PC-9 (cell line): Measurements from ENCODE around the gene POLRMT. TPM values are rescaled to one million over a fixed set of nuclear protein-coding genes. Genes with fewer than 3 reads are reported as not detected.

Source experiments
- BruUV-seq: library from RNA; stranded (reverse); fragments of 400-500 nt; replicated peaks from 2 replicates; lab custom pipeline; 2021; lab: Mats Ljungman, UMichigan
- CTCF ChIA-PET: fragments of 300-600 bp; sonication (Branson Sonifier 250); formaldehyde crosslinking; loops from one replicate; lab custom pipeline; 2022; ENCODE audit warnings: antibody characterized with exemption; lab: Charles Lee
- POLR2A ChIA-PET: fragments of 300-600 bp; sonication (Branson Sonifier 250); formaldehyde crosslinking; loops from one replicate; lab custom pipeline; 2022; ENCODE audit warnings: antibody characterized with exemption; ENCODE audit not compliant: unreplicated experiment; lab: Charles Lee
- DNase-seq, 2 experiments: peaks; one replicate each; pipeline versions ENCODE4 v3.0.0 to v3.0.0-alpha.2; 2015 to 2022; ENCODE audit warnings: mixed read lengths in 1 of 2
- H2AFZ ChIP-seq: fragments of 200-600 bp; sonication (generic); 2 replicates; pipeline ENCODE4 v1.8.1; 2017; ENCODE audit warnings: antibody characterized with exemption
- H3F3A ChIP-seq: fragments of 200-600 bp; sonication (generic); 2 replicates; pipeline ENCODE4 v1.8.1; 2017; ENCODE audit warnings: antibody characterized with exemption, mild to moderate bottlenecking, low read depth; ENCODE audit not compliant: insufficient read depth
- H3K27ac ChIP-seq: fragments of 200-600 bp; sonication (generic); 2 replicates; pipeline ENCODE4 v1.6.1; 2016; ENCODE audit warnings: mixed run types
- H3K27me3 ChIP-seq: fragments of 200-600 bp; sonication (generic); 2 replicates; pipeline ENCODE4 v1.6.1; 2016; ENCODE audit warnings: low read depth, mixed run types; ENCODE audit not compliant: insufficient read depth
- H3K36me3 ChIP-seq: fragments of 200-600 bp; sonication (generic); 2 replicates; pipeline ENCODE4 v1.6.1; 2016; ENCODE audit warnings: low read depth, mixed run types
- H3K4me1 ChIP-seq: fragments of 200-600 bp; sonication (generic); replicated peaks from 2 replicates; pipeline ENCODE4 v1.6.1; 2016; ENCODE audit warnings: mixed run types; ENCODE audit not compliant: insufficient read depth
- H3K4me2 ChIP-seq: fragments of 200-600 bp; sonication (generic); 2 replicates; pipeline ENCODE4 v1.6.1; 2017; ENCODE audit warnings: mixed run types
- H3K4me3 ChIP-seq: fragments of 200-600 bp; sonication (generic); 2 replicates; pipeline ENCODE4 v1.6.1; 2016; ENCODE audit warnings: mixed run types
- H3K79me2 ChIP-seq: fragments of 200-600 bp; sonication (generic); 2 replicates; pipeline ENCODE4 v1.6.1; 2017; ENCODE audit warnings: low read depth, mixed run types
- H3K9me2 ChIP-seq: fragments of 200-600 bp; sonication (generic); 2 replicates; pipeline ENCODE4 v1.8.1; 2017; ENCODE audit warnings: mild to moderate bottlenecking; ENCODE audit not compliant: insufficient read depth
- H3K9me3 ChIP-seq: fragments of 200-600 bp; sonication (generic); 2 replicates; pipeline ENCODE4 v1.8.1; 2016; ENCODE audit warnings: low read depth; ENCODE audit not compliant: insufficient read depth
- H4K20me1 ChIP-seq: fragments of 200-600 bp; sonication (generic); 2 replicates; pipeline ENCODE4 v1.8.1; 2017; ENCODE audit not compliant: insufficient read depth
- EZH2 ChIP-seq: fragments of 200-600 bp; sonication (generic); IDR thresholded peaks from 2 replicates; pipeline ENCODE4 v1.8.0; 2017; ENCODE audit warnings: antibody characterized with exemption, low read depth
- intact Hi-C: fragments of 100-400 bp; cut with micrococcal nuclease; formaldehyde crosslinking; loops from one replicate; pipeline ENCODE4 v1.10.0; 2022; ENCODE audit not compliant: unreplicated experiment
- total RNA-seq: library from RNA; stranded (reverse); gene quantifications from 2 replicates; pipeline ENCODE4 v1.2.3, GENCODE V29; 2021
- TF ChIP-seq, protein P1 (sequence below): fragments of 200-600 bp; sonication (generic); conservative IDR thresholded peaks from 2 replicates; pipeline ENCODE4 v1.6.1; 2017; ENCODE audit warnings: mixed run types, antibody characterized with exemption, mild to moderate bottlenecking, moderate library complexity

POLRMT gene
- total RNA-seq, 1 experiment from 2014 or later = 46.4 TPM

DNA sequence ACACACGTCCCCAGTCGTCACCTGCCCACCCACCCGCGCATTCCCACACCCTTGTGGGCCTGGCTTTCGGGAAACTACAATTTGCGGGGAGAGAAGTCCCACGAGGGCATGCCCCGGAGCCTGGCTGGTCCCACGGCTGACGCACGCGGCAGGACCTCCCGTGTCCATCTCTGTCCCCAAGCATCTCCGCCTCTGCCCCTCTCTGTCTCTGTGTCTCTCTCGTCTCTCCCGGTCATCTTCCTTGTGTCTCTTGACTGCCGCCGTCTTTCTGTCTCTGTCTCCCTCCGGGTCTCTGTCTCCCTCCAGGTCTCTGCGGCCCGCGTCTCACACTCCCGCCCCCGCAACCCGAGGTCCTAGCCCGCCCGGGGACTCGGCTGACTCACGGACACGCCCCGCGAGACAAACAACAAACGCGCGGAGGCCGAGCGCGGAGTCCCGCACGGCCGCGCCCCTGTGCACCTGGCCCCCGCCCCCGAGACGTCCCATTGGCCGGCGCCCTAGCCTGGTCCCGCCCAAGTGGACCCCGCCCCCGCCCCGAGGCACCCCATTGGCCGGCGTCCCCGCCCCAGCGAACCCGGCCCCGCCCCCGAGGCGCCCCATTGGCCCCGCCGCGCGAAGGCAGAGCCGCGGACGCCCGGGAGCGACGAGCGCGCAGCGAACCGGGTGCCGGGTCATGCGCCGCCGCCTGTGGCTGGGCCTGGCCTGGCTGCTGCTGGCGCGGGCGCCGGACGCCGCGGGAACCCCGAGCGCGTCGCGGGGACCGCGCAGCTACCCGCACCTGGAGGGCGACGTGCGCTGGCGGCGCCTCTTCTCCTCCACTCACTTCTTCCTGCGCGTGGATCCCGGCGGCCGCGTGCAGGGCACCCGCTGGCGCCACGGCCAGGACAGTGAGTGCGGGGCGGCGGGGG is 6.2 kb upstream of the POLRMT start, which contains the start of gene FGF22:
Gene FGF22 (plus strand): TSS at position 627 of the 908 bp plus-strand sequence. CDS start 47 bp downstream, at position 674.
- Histone ChIP-seq H3K4me1 (peaks cover 12% of the 10 kb centered on the region), H3K4me2 (peak within 1 kb of the TSS; percentile 88), H3K27ac (no peak within 1 kb of the TSS), H3K9me3 (no peaks in the 10 kb centered on the region), H3K36me3 (no peaks in the 10 kb centered on the region), H4K20me1 (no peaks in the 10 kb centered on the region), H3K79me2 (no peaks in the 10 kb centered on the region), H3F3A (no peaks in the 10 kb centered on the region; the same call in 1 of the 2 replicates), H3K9me2 (no peaks in the 10 kb centered on the region), H3K4me3 (peak within 1 kb of the TSS; percentile 61), H3K27me3 (no peaks in the 10 kb centered on the region), H2AFZ (peak within 1 kb of the TSS; percentile 82)
- peak; percentile 72 to 92 for DNase-seq
- ChIA-PET POLR2A (no interaction called here), CTCF (no interaction called here)
- TF ChIP-seq, protein P1, sequence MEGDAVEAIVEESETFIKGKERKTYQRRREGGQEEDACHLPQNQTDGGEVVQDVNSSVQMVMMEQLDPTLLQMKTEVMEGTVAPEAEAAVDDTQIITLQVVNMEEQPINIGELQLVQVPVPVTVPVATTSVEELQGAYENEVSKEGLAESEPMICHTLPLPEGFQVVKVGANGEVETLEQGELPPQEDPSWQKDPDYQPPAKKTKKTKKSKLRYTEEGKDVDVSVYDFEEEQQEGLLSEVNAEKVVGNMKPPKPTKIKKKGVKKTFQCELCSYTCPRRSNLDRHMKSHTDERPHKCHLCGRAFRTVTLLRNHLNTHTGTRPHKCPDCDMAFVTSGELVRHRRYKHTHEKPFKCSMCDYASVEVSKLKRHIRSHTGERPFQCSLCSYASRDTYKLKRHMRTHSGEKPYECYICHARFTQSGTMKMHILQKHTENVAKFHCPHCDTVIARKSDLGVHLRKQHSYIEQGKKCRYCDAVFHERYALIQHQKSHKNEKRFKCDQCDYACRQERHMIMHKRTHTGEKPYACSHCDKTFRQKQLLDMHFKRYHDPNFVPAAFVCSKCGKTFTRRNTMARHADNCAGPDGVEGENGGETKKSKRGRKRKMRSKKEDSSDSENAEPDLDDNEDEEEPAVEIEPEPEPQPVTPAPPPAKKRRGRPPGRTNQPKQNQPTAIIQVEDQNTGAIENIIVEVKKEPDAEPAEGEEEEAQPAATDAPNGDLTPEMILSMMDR = no peak
- no TSS peak for BruUV-seq
- intact Hi-C loops = no loop called here

DNA sequence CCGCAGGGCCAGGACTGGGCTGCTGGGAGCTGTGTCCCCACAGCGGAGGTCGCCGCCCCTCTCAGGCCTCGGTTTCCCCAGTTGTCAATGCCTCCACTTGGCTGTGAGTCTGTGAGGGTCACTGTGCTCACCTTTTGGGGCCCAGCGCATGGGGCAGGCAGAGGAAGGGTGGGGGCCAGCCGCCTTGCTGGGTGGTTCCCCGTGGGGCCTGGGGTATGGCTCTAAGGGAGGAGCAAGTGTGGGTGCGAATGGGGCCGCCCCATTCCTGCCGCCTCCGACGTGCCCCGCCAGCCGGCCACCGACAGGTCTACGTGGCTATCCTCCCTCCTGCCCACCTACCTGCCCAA is 5.5 kb upstream of the POLRMT start:
- no TSS peak for BruUV-seq

DNA sequence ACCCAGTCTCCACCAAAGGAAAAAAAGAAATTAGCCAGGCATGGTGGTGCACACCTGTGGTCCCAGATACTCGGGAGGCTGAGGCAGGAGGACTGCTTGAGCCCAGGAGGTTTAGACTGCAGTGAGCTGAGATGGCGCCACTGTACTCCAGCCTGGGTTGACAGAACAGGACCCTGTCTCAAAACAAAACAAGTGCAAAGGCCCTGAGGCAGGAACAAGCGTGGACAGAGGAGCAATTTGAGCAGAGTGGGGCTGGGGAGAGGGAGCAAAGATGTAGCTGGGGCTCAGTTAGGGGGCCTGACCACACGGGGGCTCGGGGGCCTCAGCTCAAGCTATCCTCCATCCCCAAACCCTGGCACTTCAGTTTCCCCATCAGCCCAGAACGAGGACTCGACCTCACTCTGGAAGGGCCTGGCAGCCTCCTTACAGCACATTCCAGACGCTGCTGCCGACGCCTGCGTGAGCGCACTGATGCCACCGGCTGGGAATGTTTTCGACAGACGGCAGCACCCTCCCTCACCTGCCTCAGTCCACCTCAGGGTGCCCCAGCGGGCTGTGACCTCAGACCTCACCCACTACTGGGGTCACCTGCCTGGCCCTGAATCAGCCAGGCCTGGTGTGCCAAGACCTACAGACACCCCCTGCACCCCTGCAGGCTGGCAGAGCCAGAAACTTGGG is 1.8 kb upstream of the POLRMT start:
- Histone ChIP-seq H3K36me3 (no peaks in the 10 kb centered on the region), H3K9me3 (no peaks in the 10 kb centered on the region), H3K27me3 (no peaks in the 10 kb centered on the region), H2AFZ (no peak overlapping the region), H4K20me1 (peaks cover 7% of the 10 kb centered on the region), H3K4me1 (peaks cover 18% of the 10 kb centered on the region), H3K4me3 (no peak overlapping the region), H3F3A (peaks cover 8% of the 10 kb centered on the region; the same call in 1 of the 2 replicates), H3K4me2 (peak overlapping the region; percentile 97; the same call in 1 of the 2 replicates), H3K79me2 (peaks cover 34% of the 10 kb centered on the region), H3K9me2 (no peaks in the 10 kb centered on the region), H3K27ac (no peak overlapping the region)
- peak in 1 of 2 experiments; percentile 27 for DNase-seq
- CTCF ChIA-PET = no interaction called here
- POLR2A ChIA-PET = no interaction called here
- no TSS peak for BruUV-seq
- TF ChIP-seq, protein P1 = no peak
- no peak for TF ChIP-seq EZH2
- intact Hi-C loops = no loop called here

More for the DNA sequence above, 5.5 kb upstream of the POLRMT start:
- no peak for DNase-seq
- intact Hi-C loops = no loop called here
- CTCF ChIA-PET = no interaction called here
- peak overlapping the region; percentile 61; the same call in 1 of the 2 replicates for H3K4me3 ChIP-seq
- peaks cover 18% of the 10 kb centered on the region for H3K4me1 ChIP-seq
- POLR2A ChIA-PET = no interaction called here
- no peaks in the 10 kb centered on the region; the same call in 1 of the 2 replicates for H3F3A ChIP-seq
- H3K9me2 ChIP-seq = no peaks in the 10 kb centered on the region
- H3K36me3 ChIP-seq = no peaks in the 10 kb centered on the region
- no peaks in the 10 kb centered on the region for H3K27me3 ChIP-seq
- H3K4me2 ChIP-seq = peak overlapping the region; percentile 88
- TF ChIP-seq, protein P1 = no peak
- no peak for TF ChIP-seq EZH2
- no peaks in the 10 kb centered on the region for H3K9me3 ChIP-seq
- H3K27ac ChIP-seq = no peak overlapping the region
- H3K79me2 ChIP-seq = 0 out of 2 replicates have a peak, but pooled peaks cover 6% of the 10 kb centered on the region
- H4K20me1 ChIP-seq = no peaks in the 10 kb centered on the region
- H2AFZ ChIP-seq = no peak overlapping the region
